ENCODE data around the gene IGSF1. TPM values are rescaled to one million over a fixed set of nuclear protein-coding genes. Genes with fewer than 3 reads are reported as not detected.

The IGSF1 gene
- total and polyA plus RNA-seq, 9 of the 15 experiments (the other 6 are each of a cell fraction or from before 2014, with no cell fraction given), result 0.33 to 1.5 (median 1.0) TPM

DNA sequence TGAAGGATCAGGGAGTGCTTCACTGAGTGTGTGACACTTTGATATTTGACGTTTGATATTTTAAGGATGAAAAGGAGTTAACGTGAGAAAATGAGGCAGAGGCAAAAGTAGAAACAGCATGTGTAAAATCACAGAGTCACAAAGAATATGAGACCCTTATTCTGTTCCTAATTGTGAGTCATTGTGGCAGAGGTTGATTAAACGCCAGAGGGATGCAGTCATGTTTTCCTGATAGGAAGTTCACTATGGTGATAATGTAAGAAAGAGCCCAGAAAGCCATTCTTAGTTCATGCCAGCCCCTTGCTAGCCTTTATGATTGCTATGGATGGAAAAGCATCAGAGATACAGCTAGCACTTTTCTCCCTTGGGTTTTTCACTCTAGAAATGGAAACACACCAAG is 33.5 kb upstream of the IGSF1 start (continued):
- TF ChIP-seq PRPF4 (IDR thresholded peaks at IDR 0.05; ENCODE audit: insufficient read depth, low read depth, low read length, poor library complexity, severe bottlenecking), result no peak

DNA sequence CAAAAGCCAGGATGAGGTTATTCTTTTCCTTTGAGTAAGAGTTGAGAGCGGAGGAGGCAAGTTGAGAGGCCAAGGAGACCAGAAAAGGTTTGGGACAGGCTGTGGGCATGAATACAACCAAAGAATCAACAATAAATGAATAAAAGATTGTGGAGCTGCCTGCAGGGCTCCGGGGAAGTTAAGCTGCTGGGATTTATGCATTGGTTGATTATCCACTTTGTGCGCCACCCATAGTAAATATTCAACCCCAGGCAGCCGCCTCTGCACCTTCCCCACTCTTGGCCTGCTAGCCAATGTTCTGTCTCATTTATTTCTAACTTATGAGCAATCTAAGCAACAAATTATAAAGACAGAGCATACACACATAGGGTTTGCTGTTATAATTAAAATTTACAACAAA is 28.2 kb upstream of the IGSF1 start:
- FAIRE-seq (no peak), ATAC-seq (no peak), DNase-seq (ENCODE audit: extremely low read depth in 1 of 4, low spot score in 3 of 4) (no peak)
- H3K27me3 ChIP-seq (ENCODE audit: control insufficient read depth in 2 of 2, insufficient read depth in 2 of 2, low read length in 2 of 2), result no peaks in the 10 kb centered on the region
- no peak overlapping the region for H3K4me3 ChIP-seq
- H3K27ac ChIP-seq (ENCODE audit: extremely low read depth, low read depth, low read length), result no peak overlapping the region
- TF ChIP-seq, protein P1, sequence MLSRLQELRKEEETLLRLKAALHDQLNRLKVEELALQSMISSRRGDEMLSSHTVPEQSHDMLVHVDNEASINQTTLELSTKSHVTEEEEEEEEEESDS (CRISPR knock-in tag; IDR thresholded peaks at IDR 0.05), result no peak
- TF ChIP-seq FOXK2 (conservative IDR thresholded peaks at IDR 0.05 in 1 of 2, IDR thresholded peaks at IDR 0.05 in 1 of 2; ENCODE audit: low read depth in 2 of 2) (no peak), ZNF589 (CRISPR knock-in tag; IDR thresholded peaks at IDR 0.05; ENCODE audit: low read depth) (no peak)
- TF ChIP-seq, protein P2, sequence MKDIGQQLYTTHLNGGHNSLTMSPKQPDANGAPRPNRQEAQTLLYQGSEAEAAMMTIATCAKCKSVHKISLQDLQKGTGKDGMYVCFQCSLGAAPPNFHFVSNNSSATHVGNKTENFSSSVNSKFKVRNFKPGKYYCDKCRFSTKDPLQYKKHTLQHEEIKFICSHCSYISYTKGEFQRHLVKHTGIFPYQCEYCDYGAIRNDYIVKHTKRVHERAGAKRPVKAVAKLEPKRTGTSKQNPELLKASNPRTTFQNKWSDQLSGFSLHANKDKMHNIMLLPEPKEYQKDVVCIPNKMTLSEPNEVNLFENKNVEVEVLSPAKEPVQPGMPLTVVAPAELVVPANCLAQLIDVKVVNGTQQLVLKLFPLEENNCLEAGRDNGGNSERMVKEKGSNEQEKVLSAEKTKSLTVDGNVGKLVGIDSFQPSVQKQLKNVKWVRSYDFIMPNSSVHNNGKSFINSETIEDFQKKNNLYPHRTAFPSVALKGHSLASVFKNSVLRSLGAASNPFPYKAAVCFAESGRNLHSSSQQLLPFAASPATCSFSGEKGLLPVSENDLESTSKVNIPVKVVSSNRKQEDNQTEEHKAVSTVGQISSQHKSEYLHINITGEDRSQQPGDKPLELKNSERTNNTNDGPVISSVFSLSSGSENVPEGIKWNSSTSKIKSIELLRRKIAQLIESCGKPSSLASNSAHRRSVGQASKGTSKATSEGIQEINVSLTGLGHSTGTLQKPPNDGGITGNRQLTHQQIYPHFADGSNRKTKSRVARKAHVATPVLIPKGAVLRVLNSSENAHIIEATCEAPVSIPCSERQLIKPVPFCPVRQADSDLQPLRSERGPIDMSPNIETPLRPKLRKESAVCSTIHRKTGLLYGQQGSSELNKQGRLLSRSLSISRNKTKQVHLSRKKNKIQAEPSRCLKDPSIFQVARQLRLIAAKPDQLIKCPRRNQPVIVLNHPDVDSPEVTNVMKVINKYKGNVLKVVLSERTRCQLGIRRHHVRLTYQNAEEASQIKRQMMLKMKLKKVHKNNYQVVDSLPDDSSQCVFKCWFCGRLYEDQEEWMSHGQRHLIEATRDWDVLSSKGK (CRISPR knock-in tag; IDR thresholded peaks at IDR 0.05), result no peak
- H2AFZ ChIP-seq (ENCODE audit: low read depth, low read length), result no peak overlapping the region
- H3K9ac ChIP-seq (ENCODE audit: insufficient read depth in 1 of 2, low read depth in 2 of 2, low read length in 2 of 2), result no peak overlapping the region
- no peaks in the 10 kb centered on the region for H3K36me3 ChIP-seq (ENCODE audit: control insufficient read depth, insufficient read depth, low read length)
- WGBS (ENCODE audit: insufficient coverage, low coverage, missing lambda C conversion rate), result 23% methylated on average over 3 of the region's 4 CpGs
- BruUV-seq (replicated peaks), result no TSS peak
- POLR2A ChIA-PET, result no interaction called here
- intact Hi-C loops (cut with micrococcal nuclease), result no loop called here
- H3K79me2 ChIP-seq (ENCODE audit: control insufficient read depth, insufficient read depth, low read length), result no peaks in the 10 kb centered on the region
- CTCF ChIA-PET (ENCODE audit: low intra/inter-chr PET ratio), result no interaction called here
- no peaks in the 10 kb centered on the region for H3K9me3 ChIP-seq (replicated peaks; ENCODE audit: control insufficient read depth, insufficient read depth, low read depth, low read length)
- in situ Hi-C loops (cut with MboI), result no loop called here
- H3K4me1 ChIP-seq (replicated peaks in 1 of 2; ENCODE audit: control insufficient read depth in 2 of 2, insufficient read depth in 2 of 2, low read length in 2 of 2), result no peaks in the 10 kb centered on the region
- H3K9me1 ChIP-seq (ENCODE audit: control insufficient read depth, insufficient read depth, low read length), result no peaks in the 10 kb centered on the region
- H3K4me2 ChIP-seq (ENCODE audit: insufficient read depth, low read length), result no peak overlapping the region
- no peaks in the 10 kb centered on the region for H4K20me1 ChIP-seq (replicated peaks; ENCODE audit: control insufficient read depth, insufficient read depth, low read length)

Data from K562 (cell line).